GM08714 (cell line): ENCODE results near the gene AZU1.
"Not testable (repeated sequence)": the region's sequence is repeated elsewhere in the genome, so short reads cannot be mapped to it uniquely, and the experiment has no call there.

Source experiments
- H3K4me3 ChIP-seq: fragments of 200-500 bp; sonication (Bioruptor generic); 2 replicates; pipeline ENCODE4 v1.5.1; 2014; ENCODE audit warnings: mild to moderate bottlenecking, low read length, inconsistent platforms
- ZNF274 ChIP-seq: IDR thresholded peaks from 2 replicates; pipeline ENCODE4 v1.6.1; 2012; ENCODE audit warnings: mild to moderate bottlenecking, low read depth, low read length

Gene AZU1

DNA sequence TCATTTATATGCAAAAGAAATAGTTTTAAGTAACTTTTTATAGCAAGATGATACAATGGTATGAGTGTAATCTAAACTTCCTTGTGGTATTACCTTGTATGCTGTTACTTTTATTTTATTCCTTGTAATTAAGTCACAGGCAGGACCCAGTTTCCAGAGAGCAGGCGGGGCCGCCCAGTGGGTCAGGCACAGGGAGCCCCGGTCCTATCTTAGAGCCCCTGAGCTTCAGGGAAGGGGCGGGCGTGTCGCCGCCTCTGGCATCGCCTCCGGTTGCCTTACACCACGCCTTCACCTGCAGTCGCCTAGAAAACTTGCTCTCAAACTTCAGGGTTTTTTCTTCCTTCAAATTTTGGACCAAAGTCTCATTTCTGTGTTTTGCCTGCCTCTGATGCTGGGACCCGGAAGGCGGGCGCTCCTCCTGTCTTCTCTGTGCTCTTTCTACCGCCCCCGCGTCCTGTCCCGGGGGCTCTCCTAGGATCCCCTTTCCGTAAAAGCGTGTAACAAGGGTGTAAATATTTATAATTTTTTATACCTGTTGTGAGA is 16.1 kb upstream of the AZU1 start:
- no peak overlapping the region for H3K4me3 ChIP-seq
- TF ChIP-seq ZNF274 = no peak

DNA sequence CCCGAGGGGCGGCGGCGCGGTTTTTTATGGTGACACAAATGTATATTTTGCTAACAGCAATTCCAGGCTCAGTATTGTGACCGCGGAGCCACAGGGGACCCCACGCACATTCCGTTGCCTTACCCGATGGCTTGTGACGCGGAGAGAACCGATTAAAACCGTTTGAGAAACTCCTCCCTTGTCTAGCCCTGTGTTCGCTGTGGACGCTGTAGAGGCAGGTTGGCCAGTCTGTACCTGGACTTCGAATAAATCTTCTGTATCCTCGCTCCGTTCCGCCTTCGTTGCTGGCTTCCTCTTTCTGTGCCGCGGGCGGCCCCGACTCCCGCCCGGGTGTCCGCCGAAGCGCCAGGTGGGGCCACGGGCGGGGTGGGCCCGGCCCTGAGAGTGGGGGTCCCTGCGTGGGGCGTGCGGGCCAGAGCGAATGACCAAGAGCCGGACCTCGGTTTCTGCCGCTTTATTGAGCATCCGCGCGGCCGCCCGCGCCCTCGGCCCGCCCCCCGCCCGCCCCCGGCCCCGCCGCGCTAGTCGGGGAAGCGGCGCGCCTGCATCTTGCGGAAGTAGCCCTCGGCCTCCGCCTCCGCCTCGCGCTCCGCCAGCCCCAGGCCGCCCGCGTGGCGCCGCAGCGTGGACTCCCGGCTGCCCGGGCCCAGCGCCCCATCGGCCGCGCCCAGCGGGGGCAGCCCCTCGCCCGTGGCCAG is 15.4 kb upstream of the AZU1 start:
- H3K4me3 ChIP-seq = no peak overlapping the region
- TF ChIP-seq ZNF274 = no peak

DNA sequence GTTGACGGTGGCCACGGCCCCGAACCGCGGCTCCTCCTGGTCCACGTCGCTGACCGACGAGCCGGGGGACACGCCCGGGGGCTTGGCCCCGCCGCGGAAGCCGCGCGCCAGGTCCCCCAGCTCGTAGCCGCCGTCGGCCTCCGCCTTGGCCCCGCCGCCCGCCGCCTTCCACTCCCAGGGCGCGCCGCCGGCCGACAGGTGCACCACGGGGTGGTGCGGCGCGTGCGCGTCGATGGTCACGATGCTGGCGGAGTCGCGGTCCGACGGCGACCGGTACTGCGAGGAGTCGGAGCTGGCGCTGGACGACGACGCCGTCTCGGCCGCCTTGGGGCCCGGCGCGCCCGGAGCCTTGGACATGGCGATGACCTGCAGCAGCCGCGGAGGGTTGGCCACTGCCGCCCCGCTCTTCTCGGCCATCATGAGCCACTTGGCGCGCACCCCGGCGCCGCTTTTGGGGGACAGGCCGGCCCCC is 14.9 kb upstream of the AZU1 start:
- TF ChIP-seq ZNF274 = no peak
- no peak overlapping the region for H3K4me3 ChIP-seq

DNA sequence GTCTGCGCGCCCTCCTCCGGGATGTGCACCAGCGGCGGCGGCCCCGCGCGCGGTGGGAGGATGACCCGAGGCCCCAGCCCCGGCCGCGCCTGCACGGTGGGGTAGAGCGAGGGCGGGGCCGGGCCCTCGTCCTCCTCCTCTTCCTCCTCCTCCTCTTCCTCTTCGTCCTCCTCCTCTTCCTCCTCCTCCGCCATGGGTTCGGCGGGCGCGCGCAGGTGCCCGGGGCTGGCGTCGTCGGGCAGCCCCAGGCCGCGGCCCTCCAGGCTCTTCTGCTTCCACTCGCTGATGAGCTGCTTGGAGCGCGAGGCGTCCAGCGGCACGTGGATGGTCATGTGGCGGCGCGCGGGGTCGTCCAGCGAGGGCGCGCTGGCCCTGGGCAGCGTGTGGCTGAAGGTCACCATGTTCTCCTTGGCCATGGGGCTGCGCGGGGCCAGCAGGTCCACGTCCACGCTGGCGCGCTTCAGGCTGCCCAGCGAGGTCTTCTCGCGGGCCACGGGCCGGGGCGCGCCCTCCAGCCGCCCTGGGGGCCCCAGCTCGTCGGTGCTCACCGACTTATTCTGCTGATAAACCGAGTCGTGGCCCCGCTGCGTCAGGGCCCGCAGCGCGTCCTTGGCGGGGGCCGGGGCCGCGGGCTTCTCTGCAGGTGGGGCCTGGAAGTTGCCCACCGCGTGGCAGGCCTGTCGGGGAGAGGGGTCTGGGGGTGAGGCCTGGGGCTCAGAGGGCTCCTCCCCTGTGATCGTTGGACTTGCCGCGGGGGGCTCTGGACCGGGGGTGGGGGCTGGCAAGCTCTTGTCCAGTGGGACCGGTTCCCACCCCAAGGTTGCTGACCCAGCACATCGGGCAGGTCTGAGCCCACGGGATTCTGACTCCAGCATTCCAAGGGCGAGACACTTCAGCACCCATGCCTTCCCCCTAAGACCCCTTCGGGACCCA is 14.2 kb upstream of the AZU1 start:
- no peak overlapping the region for H3K4me3 ChIP-seq

DNA sequence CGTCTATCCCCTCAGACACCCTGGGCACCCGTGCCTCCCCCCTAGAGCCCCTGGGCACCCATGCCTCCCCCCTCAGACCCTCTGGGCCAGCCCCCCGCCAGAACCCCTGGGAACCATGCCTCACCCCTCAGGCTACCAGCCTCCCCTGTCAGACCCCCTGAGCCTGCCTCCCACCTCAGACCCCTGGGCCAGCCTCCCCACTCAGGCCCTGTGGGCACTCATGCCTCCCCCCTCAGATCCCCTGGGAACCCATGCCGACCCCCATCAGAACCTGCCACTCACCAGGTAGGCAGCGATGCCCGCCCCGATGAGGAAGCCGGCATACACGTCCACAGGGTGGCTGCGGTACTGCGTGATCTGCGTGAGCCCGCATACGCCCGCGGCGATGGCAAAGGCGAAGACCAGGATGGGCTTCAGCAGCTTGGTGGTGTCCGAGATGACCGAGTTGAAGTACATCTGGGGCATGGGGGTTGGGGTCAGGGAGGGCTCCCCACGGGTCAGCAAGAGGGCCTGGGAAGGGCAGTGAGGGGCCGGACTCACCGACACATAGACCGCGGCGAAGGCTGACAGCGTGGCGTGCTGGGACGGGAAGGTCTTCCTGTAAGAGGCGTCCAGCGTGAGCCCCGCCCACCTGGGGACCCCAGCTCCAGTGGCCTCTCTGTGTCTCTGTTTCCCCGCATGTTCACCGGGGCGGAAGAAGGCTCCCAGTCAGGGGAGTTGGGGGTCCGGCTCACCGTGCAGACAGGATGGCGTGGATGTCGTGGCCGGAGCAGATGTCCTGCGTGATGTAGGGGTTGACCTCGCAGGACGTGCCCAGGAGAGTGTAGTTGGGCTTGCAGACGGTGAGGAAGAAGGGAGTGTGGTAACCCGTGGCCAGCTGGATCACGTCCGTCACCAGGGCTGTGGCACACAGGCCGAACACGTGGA is 13.2 kb upstream of the AZU1 start:
- no peak overlapping the region for H3K4me3 ChIP-seq
- TF ChIP-seq ZNF274 = no peak

More for the DNA sequence above, 14.2 kb upstream of the AZU1 start:
- no peak for TF ChIP-seq ZNF274

DNA sequence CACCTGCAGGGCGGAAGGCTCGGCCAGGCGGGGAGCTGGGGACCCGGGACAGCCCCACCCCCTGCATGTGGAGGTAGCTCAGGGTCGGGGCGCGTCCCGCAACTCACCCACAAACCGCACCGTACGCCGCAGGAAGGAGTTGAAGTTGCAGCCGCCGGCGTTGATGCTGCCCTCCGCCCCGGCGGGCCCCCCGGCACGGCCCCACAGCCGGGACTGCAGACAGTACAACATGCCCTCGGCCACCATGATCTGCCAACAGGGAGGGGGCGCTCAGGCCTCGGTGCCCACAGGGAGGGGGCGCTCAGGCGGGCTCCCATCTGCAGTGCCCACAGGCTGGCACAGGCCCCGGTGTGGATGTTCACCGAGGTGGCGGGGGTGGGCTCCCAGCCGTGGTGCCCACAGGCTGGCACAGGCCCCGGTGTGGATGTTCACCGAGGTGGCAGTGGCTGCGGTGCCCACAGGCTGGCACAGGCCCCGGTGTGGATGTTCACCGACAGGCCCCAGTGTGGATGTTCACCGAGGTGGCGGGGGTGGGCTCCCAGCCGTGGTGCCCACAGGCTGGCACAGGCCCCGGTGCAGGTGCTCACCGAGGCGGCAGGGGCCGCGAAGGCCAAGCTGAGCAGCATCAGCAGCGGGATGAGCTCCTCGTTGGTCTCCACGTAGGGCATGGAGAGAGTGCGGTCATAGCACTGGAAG is 12.4 kb upstream of the AZU1 start:
- TF ChIP-seq ZNF274 = no peak
- no peak overlapping the region for H3K4me3 ChIP-seq

DNA sequence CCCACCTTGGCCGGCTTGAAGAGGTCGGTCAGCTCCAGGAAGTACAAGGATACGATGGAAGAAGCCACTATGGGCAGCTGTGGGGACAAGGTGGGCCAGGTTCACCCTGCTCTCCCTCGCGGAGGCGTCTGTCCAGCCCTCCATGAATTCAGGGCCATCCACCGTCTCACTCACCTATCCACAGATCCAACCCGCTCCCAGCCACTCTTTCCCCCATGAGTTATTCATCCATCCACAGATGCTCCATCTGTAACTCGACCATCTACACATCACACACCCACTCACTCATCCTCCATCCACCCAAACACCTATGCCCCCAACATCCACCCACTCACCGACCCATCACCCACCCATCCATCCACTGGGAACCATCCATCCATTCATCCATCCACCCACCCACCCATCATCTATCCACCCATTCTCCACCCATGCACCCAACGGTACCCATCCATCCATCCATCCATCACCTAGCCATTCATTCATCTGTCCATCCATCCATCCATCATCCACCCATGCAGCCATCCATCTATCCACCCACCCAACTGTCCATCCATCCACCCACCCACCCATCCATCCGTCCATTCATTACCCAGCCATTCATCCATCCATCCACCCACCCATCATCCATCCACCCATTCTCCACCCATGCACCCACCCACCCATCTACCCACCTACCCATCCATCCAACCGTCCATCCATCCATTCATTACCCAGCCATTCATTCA is 11.7 kb upstream of the AZU1 start:
- no peak overlapping the region for H3K4me3 ChIP-seq
- TF ChIP-seq ZNF274 = no peak

DNA sequence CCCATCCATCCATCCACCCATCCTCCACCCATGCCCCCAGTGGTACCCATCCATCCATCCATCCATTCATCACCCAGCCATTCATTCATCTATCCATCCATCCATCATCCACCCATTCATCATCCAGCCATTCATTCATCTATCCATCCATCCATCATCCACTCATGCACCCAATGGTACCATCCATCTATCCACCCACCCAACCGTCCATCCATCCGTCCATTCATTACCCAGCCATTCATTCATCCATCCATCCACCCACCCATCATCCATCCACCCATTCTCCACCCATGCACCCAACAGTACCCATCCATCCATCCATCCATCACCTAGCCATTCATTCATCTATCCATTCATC is 11.2 kb upstream of the AZU1 start:
- H3K4me3 ChIP-seq = no peak overlapping the region
- TF ChIP-seq ZNF274 = no peak

DNA sequence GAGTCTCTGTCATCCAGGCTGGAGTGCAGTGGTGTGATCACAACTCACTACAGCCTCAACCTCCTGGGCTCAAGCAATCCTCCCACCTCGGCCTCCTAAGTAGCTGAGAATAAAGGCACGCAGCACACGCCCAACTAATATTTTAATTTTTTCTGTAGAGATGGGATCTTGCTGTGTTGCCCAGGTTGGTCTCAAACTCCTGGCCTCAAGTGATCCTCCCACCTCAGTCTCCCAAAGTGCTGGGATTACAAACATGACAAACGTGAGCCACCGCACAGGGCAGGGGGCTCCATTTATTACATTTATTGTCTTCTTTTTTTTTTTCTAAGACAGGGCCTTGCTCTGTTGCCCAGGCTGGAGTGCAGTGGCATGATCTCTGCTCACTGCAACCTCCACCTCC is 7.4 kb upstream of the AZU1 start:
- not testable (repeated sequence) for H3K4me3 ChIP-seq

DNA sequence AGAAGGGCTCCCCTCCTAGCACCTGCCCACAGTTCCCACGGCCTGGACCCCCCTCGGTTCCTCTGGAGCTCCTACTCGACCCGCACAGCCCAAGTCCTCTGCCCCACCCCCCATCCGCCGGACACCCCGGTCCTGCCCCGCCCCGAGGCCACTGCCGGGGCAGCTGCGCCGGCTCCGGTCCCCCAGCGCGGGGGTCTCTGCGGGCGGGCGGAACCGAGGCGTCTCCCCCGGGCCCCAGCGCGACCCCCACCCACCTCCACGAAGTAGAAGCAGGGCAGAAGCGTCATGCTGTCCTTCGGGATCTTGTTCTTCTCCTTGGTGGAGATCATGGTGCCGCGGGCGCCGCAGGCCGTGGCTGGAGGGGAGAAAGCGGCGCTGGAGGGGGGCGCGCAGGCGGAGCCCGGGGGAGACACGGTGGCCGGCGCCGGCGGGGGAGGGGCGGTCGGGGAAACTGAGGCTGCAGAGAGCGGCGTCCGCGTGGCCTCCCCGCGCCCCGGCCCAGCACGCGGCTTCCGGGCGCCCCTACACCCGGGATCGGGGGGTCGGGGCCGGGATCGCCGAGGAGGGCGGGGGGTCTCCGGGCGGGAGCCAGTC is 6.3 kb upstream of the AZU1 start:
- no peak overlapping the region for H3K4me3 ChIP-seq

DNA sequence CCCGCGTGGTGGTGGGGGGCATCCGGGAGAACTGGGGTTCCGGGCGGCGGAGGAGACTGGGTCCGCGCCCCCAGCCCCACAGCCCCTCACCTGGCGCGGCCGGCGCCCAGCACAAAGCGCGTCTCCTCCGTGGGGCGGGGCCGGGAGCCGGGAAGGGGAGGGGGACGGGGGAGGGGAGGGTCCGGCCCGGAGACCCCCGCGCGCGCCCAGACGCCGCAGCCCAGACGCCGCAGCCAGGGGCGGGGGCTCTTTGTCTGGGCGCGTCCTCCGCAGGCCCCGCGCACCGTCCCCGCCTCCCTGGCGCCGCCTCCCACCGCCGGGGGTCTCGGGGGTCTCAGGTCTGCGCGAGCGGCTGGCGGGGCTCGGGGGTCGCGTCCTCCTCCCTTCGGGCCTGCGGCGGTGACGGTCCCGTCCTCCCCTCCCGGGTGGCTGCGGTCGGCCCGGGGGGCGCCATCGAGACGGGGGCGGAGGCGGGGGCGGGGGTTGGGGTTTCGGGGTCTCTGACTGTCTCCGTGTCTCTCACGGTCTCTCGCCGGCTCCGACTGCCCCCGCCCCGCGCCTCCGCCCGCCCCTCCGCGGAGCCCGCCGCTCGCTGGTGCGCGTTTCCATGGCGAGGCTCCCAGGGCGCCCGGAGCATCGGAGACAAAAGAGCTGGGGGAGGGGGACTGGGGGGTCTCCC is 5.7 kb upstream of the AZU1 start, which contains the start of gene PLPPR3:
Gene PLPPR3, minus strand, starts transcription at position 131 of the 679 bp plus-strand sequence. CDS start 396 bp downstream, outside the sequence.
- H3K4me3 ChIP-seq = no peak within 1 kb of the TSS
- no peak for TF ChIP-seq ZNF274

More for the DNA sequence above, 6.3 kb upstream of the AZU1 start:
- no peak for TF ChIP-seq ZNF274
